HL-60 (cell line): Measurements from ENCODE around the gene JTB.

Source experiments
- CTCF ChIP-seq: IDR thresholded peaks from one replicate; pipeline ENCODE4 v1.5.1; 2011; ENCODE audit warnings: low read length, control low read depth, inconsistent platforms; ENCODE audit not compliant: insufficient read depth
- REST ChIP-seq: IDR thresholded peaks from 2 replicates; pipeline ENCODE4 v1.6.1; 2012; ENCODE audit warnings: low read depth; ENCODE audit not compliant: insufficient replicate concordance

- TF ChIP-seq CTCF (no peak), REST (no peak)
Observed at GRCh38 chr1:153939476-153939875, 38.0 kb downstream of the JTB start.
